ENCODE results near the gene ITGB7. TPM values are rescaled to one million over a fixed set of nuclear protein-coding genes. Genes with fewer than 3 reads are reported as not detected.
A peak's percentile ranks its signal among the peaks of the same experiment; 100 is the strongest.

The ITGB7 gene
- total RNA-seq, 4 donors from 2014 or later, result 2.0 to 3.8 (median 2.4) TPM; not detected in 1

DNA sequence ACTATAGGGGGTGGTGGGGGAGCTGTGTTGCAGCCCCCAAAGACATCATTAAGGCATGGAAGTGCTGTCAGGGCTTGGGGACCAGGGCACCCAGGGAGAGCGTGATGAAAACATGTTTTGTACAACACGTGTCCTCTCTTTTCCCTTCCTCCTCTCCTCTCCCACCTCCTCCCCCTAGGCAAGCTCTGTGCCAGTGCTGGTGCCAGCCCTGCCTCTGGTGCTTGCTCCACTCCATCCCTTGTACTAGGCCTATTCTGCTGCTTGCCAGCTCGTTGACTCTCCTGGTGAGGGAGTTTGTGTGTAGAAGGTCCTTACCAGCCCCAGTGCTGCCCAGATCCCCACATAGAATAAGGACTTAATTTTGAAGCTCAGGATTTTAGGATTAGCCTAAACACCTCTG, 28.1 kb upstream of the ITGB7 start:
- intact Hi-C loops (cut with DNase I; ENCODE audit: low total_unique reads), result no loop called here
- TF ChIP-seq, protein P1, sequence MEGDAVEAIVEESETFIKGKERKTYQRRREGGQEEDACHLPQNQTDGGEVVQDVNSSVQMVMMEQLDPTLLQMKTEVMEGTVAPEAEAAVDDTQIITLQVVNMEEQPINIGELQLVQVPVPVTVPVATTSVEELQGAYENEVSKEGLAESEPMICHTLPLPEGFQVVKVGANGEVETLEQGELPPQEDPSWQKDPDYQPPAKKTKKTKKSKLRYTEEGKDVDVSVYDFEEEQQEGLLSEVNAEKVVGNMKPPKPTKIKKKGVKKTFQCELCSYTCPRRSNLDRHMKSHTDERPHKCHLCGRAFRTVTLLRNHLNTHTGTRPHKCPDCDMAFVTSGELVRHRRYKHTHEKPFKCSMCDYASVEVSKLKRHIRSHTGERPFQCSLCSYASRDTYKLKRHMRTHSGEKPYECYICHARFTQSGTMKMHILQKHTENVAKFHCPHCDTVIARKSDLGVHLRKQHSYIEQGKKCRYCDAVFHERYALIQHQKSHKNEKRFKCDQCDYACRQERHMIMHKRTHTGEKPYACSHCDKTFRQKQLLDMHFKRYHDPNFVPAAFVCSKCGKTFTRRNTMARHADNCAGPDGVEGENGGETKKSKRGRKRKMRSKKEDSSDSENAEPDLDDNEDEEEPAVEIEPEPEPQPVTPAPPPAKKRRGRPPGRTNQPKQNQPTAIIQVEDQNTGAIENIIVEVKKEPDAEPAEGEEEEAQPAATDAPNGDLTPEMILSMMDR (IDR thresholded peaks at IDR 0.05), result no peak
- no peak for TF ChIP-seq POLR2A (IDR thresholded peaks at IDR 0.05)
- no peak overlapping the region for H3K4me3 ChIP-seq
- H3K9me3 ChIP-seq, result no peaks in the 10 kb centered on the region
- no peak overlapping the region for H3K27ac ChIP-seq
- no peak for DNase-seq
- no peaks in the 10 kb centered on the region for H3K27me3 ChIP-seq
- peaks cover 0 to 14% of the 10 kb centered on the region in 2 donors for H3K4me1 ChIP-seq
- no peaks in the 10 kb centered on the region for H3K36me3 ChIP-seq

DNA sequence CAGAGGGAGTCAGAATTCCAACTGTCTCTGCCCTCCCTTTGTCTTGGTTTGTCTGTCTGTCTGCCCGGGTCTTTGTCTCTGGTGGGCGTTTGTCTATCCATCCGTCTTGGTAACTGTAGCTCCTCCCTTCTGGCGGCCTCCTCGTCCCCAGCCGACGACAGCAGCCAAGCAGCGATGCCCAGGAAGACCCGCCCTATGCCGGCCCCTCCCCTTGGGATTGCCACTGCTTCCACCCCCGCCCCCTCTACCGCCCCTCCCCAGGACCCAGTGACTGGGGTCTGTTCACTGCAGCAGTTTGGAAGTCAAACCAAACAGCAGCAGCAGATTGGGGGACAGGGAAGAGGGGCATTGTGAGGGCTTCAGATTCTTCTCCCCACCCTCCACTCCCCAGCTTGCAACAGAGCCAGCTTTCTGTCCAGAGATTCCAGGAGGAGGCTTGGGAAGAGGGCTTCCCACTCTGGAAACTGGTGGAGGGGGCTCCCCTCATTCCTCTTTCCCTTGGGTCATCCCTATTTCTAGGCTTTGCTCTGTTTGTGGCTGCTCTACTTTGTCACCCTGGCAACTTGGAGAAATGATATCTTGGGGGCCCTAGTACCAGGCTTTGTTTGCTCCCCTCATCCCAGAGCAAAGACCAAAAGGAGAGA, 27.3 kb upstream of the ITGB7 start:
- H3K27ac ChIP-seq, result peak overlapping the region; percentile 89 to 90
- H3K4me3 ChIP-seq, result no peak overlapping the region
- H3K36me3 ChIP-seq, result no peaks in the 10 kb centered on the region
- TF ChIP-seq POLR2A (IDR thresholded peaks at IDR 0.05), result no peak
- TF ChIP-seq, protein P1 (IDR thresholded peaks at IDR 0.05), result no peak
- H3K9me3 ChIP-seq, result no peaks in the 10 kb centered on the region
- H3K4me1 ChIP-seq, result peaks cover 0 to 14% of the 10 kb centered on the region in 2 donors
- no peak for DNase-seq
- H3K27me3 ChIP-seq, result no peaks in the 10 kb centered on the region
- intact Hi-C loops (cut with DNase I; ENCODE audit: low total_unique reads), result no loop called here

DNA sequence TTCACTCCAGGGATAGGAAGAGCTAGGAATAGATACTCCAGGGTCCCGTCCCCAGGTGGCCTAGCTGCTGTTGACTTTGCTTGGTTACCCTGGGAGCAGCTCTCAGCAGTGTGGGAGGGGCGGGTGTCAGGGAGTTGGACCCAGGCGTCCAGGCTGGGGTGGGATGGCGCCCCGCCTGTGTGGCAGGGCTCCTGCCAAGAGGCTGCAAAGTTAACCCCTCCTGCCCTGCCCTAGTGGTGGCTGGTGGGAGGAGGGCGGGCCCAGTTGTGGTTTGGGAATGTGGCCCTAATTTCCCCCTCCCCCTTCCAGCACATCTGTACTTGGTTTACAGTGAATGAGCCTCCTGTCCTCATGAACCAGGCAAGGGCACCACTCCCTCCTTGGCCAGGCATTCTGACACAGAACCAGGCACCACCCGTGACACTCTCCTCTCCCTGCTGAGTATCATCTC, 26.6 kb upstream of the ITGB7 start:
- no peak for DNase-seq
- peaks cover 0 to 14% of the 10 kb centered on the region in 2 donors for H3K4me1 ChIP-seq
- H3K27me3 ChIP-seq, result no peaks in the 10 kb centered on the region
- H3K36me3 ChIP-seq, result no peaks in the 10 kb centered on the region
- peak overlapping the region; percentile 89 to 90 for H3K27ac ChIP-seq
- no peak overlapping the region for H3K4me3 ChIP-seq
- H3K9me3 ChIP-seq, result no peaks in the 10 kb centered on the region
- TF ChIP-seq, protein P1 (IDR thresholded peaks at IDR 0.05), result no peak
- TF ChIP-seq POLR2A (IDR thresholded peaks at IDR 0.05), result no peak
- intact Hi-C loops (cut with DNase I; ENCODE audit: low total_unique reads), result no loop called here

DNA sequence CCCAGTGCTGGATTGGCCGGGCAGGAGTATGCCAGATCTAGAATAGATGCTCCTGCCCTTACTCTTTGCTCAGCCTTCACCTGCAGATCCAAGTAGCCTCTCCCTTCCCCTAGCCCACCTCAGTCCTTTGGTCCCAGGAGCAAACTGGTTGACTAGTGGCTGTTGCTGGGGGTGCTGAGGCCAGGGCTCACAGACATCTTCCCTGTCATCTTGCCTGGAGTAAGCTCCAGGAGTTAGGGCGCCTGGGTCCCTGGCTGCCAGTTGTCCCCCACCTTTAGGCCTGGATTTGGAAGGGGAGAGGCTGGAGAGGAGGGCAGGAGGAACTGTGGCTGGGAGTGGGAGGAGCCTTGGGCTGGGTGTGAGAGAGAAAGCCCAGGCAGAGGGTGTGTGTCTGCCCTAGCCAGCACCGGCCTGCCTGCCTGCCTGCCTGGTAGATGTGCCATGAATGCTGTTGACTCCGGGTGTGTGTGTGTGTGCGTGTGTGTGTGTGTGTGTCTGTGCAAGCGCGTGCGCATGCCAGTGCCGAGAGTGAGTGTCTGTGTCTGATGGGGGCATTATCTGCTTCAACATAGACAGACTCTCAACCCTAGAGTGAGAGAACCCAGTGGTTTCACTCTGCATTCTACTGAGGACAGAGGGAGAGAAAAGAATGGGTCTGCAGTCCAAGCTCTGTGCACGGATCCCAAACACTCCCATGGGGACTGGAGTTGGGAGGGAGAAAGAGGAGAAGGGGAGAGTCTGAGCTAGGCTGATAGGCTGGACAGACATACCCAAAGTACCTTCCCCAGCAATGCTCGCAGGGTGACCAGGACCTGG, 25.8 kb upstream of the ITGB7 start:
- intact Hi-C loops (cut with DNase I; ENCODE audit: low total_unique reads), result no loop called here
- H3K27ac ChIP-seq, result peak overlapping the region; percentile 89 to 90
- no peaks in the 10 kb centered on the region for H3K27me3 ChIP-seq
- no peaks in the 10 kb centered on the region for H3K36me3 ChIP-seq
- peak overlapping the region; percentile 56 to 58 for H3K4me3 ChIP-seq
- no peak for DNase-seq
- TF ChIP-seq POLR2A (IDR thresholded peaks at IDR 0.05), result no peak
- TF ChIP-seq, protein P1 (IDR thresholded peaks at IDR 0.05), result no peak
- no peaks in the 10 kb centered on the region for H3K9me3 ChIP-seq
- H3K4me1 ChIP-seq, result peaks cover 0 to 14% of the 10 kb centered on the region in 2 donors
